ENCODE data around the gene POLQ.
"Not testable (repeated sequence)": the region's sequence is repeated elsewhere in the genome, so short reads cannot be mapped to it uniquely, and the experiment has no call there.

POLQ gene

GRCh38 chr3:121430664-121431215, 115.0 kb downstream of the POLQ start:
- Histone ChIP-seq H3K4me3 (ENCODE audit: low read depth, low read length) (no peak overlapping the region), H3K9me3 (ENCODE audit: control insufficient read depth, insufficient read depth, low read length) (no peaks in the 10 kb centered on the region), H3K27me3 (ENCODE audit: control insufficient read depth, insufficient read depth, low read length) (no peaks in the 10 kb centered on the region), H3K36me3 (ENCODE audit: control insufficient read depth, insufficient read depth, low read length) (peaks cover 83% of the 10 kb centered on the region), H3K9ac (ENCODE audit: low read depth, low read length) (no peak overlapping the region), H3K27ac (ENCODE audit: low read depth, low read length) (no peak overlapping the region), H3K4me1 (ENCODE audit: control insufficient read depth, insufficient read depth, low read length) (no peaks in the 10 kb centered on the region)

- H3K27ac ChIP-seq (ENCODE audit: low read depth, low read length), result no peak overlapping the region
- H3K4me1 ChIP-seq (ENCODE audit: control insufficient read depth, insufficient read depth, low read length), result no peaks in the 10 kb centered on the region
- peaks cover 26% of the 10 kb centered on the region for H3K36me3 ChIP-seq (ENCODE audit: control insufficient read depth, insufficient read depth, low read length)
- no peak overlapping the region for H3K4me3 ChIP-seq (ENCODE audit: low read depth, low read length)
- H3K9me3 ChIP-seq (ENCODE audit: control insufficient read depth, insufficient read depth, low read length), result no peaks in the 10 kb centered on the region
- H3K9ac ChIP-seq (ENCODE audit: low read depth, low read length), result no peak overlapping the region
- H3K27me3 ChIP-seq (ENCODE audit: control insufficient read depth, insufficient read depth, low read length), result no peaks in the 10 kb centered on the region
Observed at GRCh38 chr3:121424549-121424948, 121.2 kb downstream of the POLQ start.

GRCh38 chr3:121418182-121418581, 127.6 kb downstream of the POLQ start:
- H3K36me3 ChIP-seq (ENCODE audit: control insufficient read depth, insufficient read depth, low read length), result no peaks in the 10 kb centered on the region
- no peak overlapping the region for H3K27ac ChIP-seq (ENCODE audit: low read depth, low read length)
- H3K9me3 ChIP-seq (ENCODE audit: control insufficient read depth, insufficient read depth, low read length), result no peaks in the 10 kb centered on the region
- no peak overlapping the region for H3K9ac ChIP-seq (ENCODE audit: low read depth, low read length)
- H3K4me3 ChIP-seq (ENCODE audit: low read depth, low read length), result no peak overlapping the region
- H3K4me1 ChIP-seq (ENCODE audit: control insufficient read depth, insufficient read depth, low read length), result no peaks in the 10 kb centered on the region
- no peaks in the 10 kb centered on the region for H3K27me3 ChIP-seq (ENCODE audit: control insufficient read depth, insufficient read depth, low read length)

- H3K9me3 ChIP-seq (ENCODE audit: control insufficient read depth, insufficient read depth, low read length), result no peaks in the 10 kb centered on the region
- no peak overlapping the region for H3K9ac ChIP-seq (ENCODE audit: low read depth, low read length)
- H3K4me3 ChIP-seq (ENCODE audit: low read depth, low read length), result no peak overlapping the region
- H3K27ac ChIP-seq (ENCODE audit: low read depth, low read length), result no peak overlapping the region
- no peaks in the 10 kb centered on the region for H3K4me1 ChIP-seq (ENCODE audit: control insufficient read depth, insufficient read depth, low read length)
- no peaks in the 10 kb centered on the region for H3K36me3 ChIP-seq (ENCODE audit: control insufficient read depth, insufficient read depth, low read length)
- H3K27me3 ChIP-seq (ENCODE audit: control insufficient read depth, insufficient read depth, low read length), result no peaks in the 10 kb centered on the region
Observed at GRCh38 chr3:121414924-121415323, 130.9 kb downstream of the POLQ start.

GRCh38 chr3:121411523-121411922, 134.3 kb downstream of the POLQ start:
- Histone ChIP-seq H3K4me1 (ENCODE audit: control insufficient read depth, insufficient read depth, low read length) (no peaks in the 10 kb centered on the region), H3K36me3 (ENCODE audit: control insufficient read depth, insufficient read depth, low read length) (no peaks in the 10 kb centered on the region), H3K4me3 (ENCODE audit: low read depth, low read length) (no peak overlapping the region), H3K9me3 (ENCODE audit: control insufficient read depth, insufficient read depth, low read length) (no peaks in the 10 kb centered on the region), H3K9ac (ENCODE audit: low read depth, low read length) (no peak overlapping the region), H3K27ac (ENCODE audit: low read depth, low read length) (no peak overlapping the region), H3K27me3 (ENCODE audit: control insufficient read depth, insufficient read depth, low read length) (no peaks in the 10 kb centered on the region)

- H3K9me3 ChIP-seq (ENCODE audit: control insufficient read depth, insufficient read depth, low read length), result no peaks in the 10 kb centered on the region
- H3K4me3 ChIP-seq (ENCODE audit: low read depth, low read length), result no peak overlapping the region
- H3K36me3 ChIP-seq (ENCODE audit: control insufficient read depth, insufficient read depth, low read length), result no peaks in the 10 kb centered on the region
Observed at GRCh38 chr3:121405631-121406030, 140.2 kb downstream of the POLQ start.

GRCh38 chr3:121399820-121400219, 146.0 kb downstream of the POLQ start:
- Histone ChIP-seq H3K9ac (ENCODE audit: low read depth, low read length) (no peak overlapping the region), H3K27me3 (ENCODE audit: control insufficient read depth, insufficient read depth, low read length) (no peaks in the 10 kb centered on the region), H3K9me3 (ENCODE audit: control insufficient read depth, insufficient read depth, low read length) (no peaks in the 10 kb centered on the region), H3K4me1 (ENCODE audit: control insufficient read depth, insufficient read depth, low read length) (no peaks in the 10 kb centered on the region), H3K27ac (ENCODE audit: low read depth, low read length) (no peak overlapping the region), H3K36me3 (ENCODE audit: control insufficient read depth, insufficient read depth, low read length) (no peaks in the 10 kb centered on the region), H3K4me3 (ENCODE audit: low read depth, low read length) (no peak overlapping the region)

More at GRCh38 chr3:121405631-121406030, 140.2 kb downstream of the POLQ start:
- H3K27me3 ChIP-seq (ENCODE audit: control insufficient read depth, insufficient read depth, low read length), result no peaks in the 10 kb centered on the region
- no peak overlapping the region for H3K9ac ChIP-seq (ENCODE audit: low read depth, low read length)
- H3K27ac ChIP-seq (ENCODE audit: low read depth, low read length), result no peak overlapping the region
- H3K4me1 ChIP-seq (ENCODE audit: control insufficient read depth, insufficient read depth, low read length), result no peaks in the 10 kb centered on the region

GRCh38 chr3:121398051-121398450, 147.7 kb downstream of the POLQ start:
- H3K36me3 ChIP-seq (ENCODE audit: control insufficient read depth, insufficient read depth, low read length); H3K9ac ChIP-seq (ENCODE audit: low read depth, low read length); H3K27me3 ChIP-seq (ENCODE audit: control insufficient read depth, insufficient read depth, low read length); H3K27ac ChIP-seq (ENCODE audit: low read depth, low read length); H3K9me3 ChIP-seq (ENCODE audit: control insufficient read depth, insufficient read depth, low read length); H3K4me3 ChIP-seq (ENCODE audit: low read depth, low read length); H3K4me1 ChIP-seq (ENCODE audit: control insufficient read depth, insufficient read depth, low read length): not testable (repeated sequence)

- not testable (repeated sequence) for H3K9me3 ChIP-seq (ENCODE audit: control insufficient read depth, insufficient read depth, low read length); H3K36me3 ChIP-seq (ENCODE audit: control insufficient read depth, insufficient read depth, low read length); H3K4me3 ChIP-seq (ENCODE audit: low read depth, low read length); H3K27ac ChIP-seq (ENCODE audit: low read depth, low read length); H3K4me1 ChIP-seq (ENCODE audit: control insufficient read depth, insufficient read depth, low read length); H3K27me3 ChIP-seq (ENCODE audit: control insufficient read depth, insufficient read depth, low read length); H3K9ac ChIP-seq (ENCODE audit: low read depth, low read length)
Observed at GRCh38 chr3:121395967-121396366, 149.8 kb downstream of the POLQ start.

- not testable (repeated sequence) for H3K9ac ChIP-seq (ENCODE audit: low read depth, low read length); H3K27ac ChIP-seq (ENCODE audit: low read depth, low read length); H3K4me1 ChIP-seq (ENCODE audit: control insufficient read depth, insufficient read depth, low read length); H3K27me3 ChIP-seq (ENCODE audit: control insufficient read depth, insufficient read depth, low read length); H3K36me3 ChIP-seq (ENCODE audit: control insufficient read depth, insufficient read depth, low read length); H3K9me3 ChIP-seq (ENCODE audit: control insufficient read depth, insufficient read depth, low read length); H3K4me3 ChIP-seq (ENCODE audit: low read depth, low read length)
Observed at GRCh38 chr3:121388308-121388707, 157.5 kb downstream of the POLQ start.
